ENCODE results near the gene TMPRSS6.

- no peak for TF ChIP-seq CTCF (IDR thresholded peaks at IDR 0.05)
- TF ChIP-seq POLR2A (IDR thresholded peaks at IDR 0.05): no peak
These were observed 30.4 kb downstream of the TMPRSS6 start for GRCh38 chr22:37079158-37079557.

Data from esophagus squamous epithelium (tissue), 4 donors.